Mesodermal cell (in vitro differentiated cells): Measurements from ENCODE around the gene APLN.

Experiments
- H3K27ac ChIP-seq: 2 replicates; pipeline ENCODE4 v1.7.0; 2013; ENCODE audit warnings: mild to moderate bottlenecking, low read depth, low read length, moderate library complexity; ENCODE audit not compliant: severe bottlenecking
- H3K36me3 ChIP-seq: 2 replicates; pipeline ENCODE4 v1.7.1; 2013; ENCODE audit warnings: mild to moderate bottlenecking, low read length, moderate library complexity; ENCODE audit not compliant: control insufficient read depth, insufficient read depth
- H3K4me1 ChIP-seq: one replicate; pipeline ENCODE4 v1.7.1; 2013; ENCODE audit warnings: mild to moderate bottlenecking, low read length; ENCODE audit not compliant: insufficient read depth, control insufficient read depth, poor library complexity, severe bottlenecking
- H3K4me3 ChIP-seq: 2 replicates; pipeline ENCODE4 v1.7.0; 2013; ENCODE audit warnings: low read length, control low read depth, mild to moderate bottlenecking; ENCODE audit not compliant: insufficient read depth, poor library complexity, severe bottlenecking; ENCODE audit errors: extremely low read depth
- H3K9me3 ChIP-seq: 2 replicates; pipeline ENCODE4 v1.7.1; 2013; ENCODE audit warnings: mild to moderate bottlenecking, low read length, moderate library complexity; ENCODE audit not compliant: control insufficient read depth
- WGBS, 2 experiments: methylation state at CpG; one replicate each; pipeline ENCODE4 v1.1.5; 2013; ENCODE audit warnings: missing lambda C conversion rate in 2 of 2; ENCODE audit not compliant: insufficient coverage in 2 of 2; 5-methylcytosine and 5-hydroxymethylcytosine counted together

The APLN gene

DNA sequence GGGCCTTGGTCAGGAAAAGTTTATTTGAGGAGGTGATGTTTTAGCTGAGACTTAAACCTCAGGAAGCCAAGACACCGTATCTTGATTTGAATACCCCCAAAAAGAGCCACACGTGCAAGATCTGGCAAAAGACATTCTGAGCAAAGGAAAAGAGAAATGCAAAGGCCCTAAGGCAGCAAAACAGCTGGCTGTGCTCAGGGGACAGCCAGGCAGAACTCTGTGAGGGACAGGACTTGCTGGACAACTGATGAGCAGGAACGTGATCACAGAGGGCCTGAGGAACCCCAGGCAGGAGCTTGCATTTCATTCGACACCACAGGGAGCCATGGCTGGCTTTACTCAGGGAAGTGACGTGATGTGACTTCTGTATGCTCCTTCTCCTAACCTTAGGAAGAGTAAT lies 58.7 kb downstream of the APLN start:
- 83% methylated on average over 1 of the region's 5 CpGs for WGBS, 2 experiments
- no peak overlapping the region for H3K4me3 ChIP-seq
- no peaks in the 10 kb centered on the region for H3K4me1 ChIP-seq

More for the DNA sequence above, 58.7 kb downstream of the APLN start:
- H3K9me3 ChIP-seq: no peaks in the 10 kb centered on the region
- no peak overlapping the region for H3K27ac ChIP-seq
- H3K36me3 ChIP-seq: peaks cover 26% of the 10 kb centered on the region
